Osteocyte (in vitro differentiated cells): ENCODE results near the gene GREB1. TPM values are rescaled to one million over a fixed set of nuclear protein-coding genes. Genes with fewer than 3 reads are reported as not detected.

Source experiments
- DNase-seq: peaks from one replicate; pipeline ENCODE4 v3.0.0; 2021; ENCODE audit warnings: mixed read lengths; ENCODE audit not compliant: unreplicated experiment; ENCODE audit errors: extremely low spot score
- H3K27ac Mint-ChIP-seq: one replicate; pipeline ENCODE4 v1.8.0; 2021; ENCODE audit warnings: mild to moderate bottlenecking, mixed read lengths; ENCODE audit not compliant: unreplicated experiment
- H3K27me3 Mint-ChIP-seq: one replicate; pipeline ENCODE4 v1.8.0; 2021; ENCODE audit warnings: mixed read lengths; ENCODE audit not compliant: unreplicated experiment
- H3K36me3 Mint-ChIP-seq: one replicate; pipeline ENCODE4 v1.8.0; 2021; ENCODE audit warnings: mixed read lengths; ENCODE audit not compliant: unreplicated experiment
- H3K4me1 Mint-ChIP-seq: one replicate; pipeline ENCODE4 v1.8.0; 2021; ENCODE audit warnings: mixed read lengths; ENCODE audit not compliant: unreplicated experiment
- H3K4me3 Mint-ChIP-seq: one replicate; pipeline ENCODE4 v1.8.0; 2021; ENCODE audit warnings: mild to moderate bottlenecking, moderate library complexity, mixed read lengths; ENCODE audit not compliant: unreplicated experiment
- H3K9me3 Mint-ChIP-seq: one replicate; pipeline ENCODE4 v1.8.0; 2021; ENCODE audit warnings: mixed read lengths; ENCODE audit not compliant: unreplicated experiment
- CTCF ChIP-seq: fragments of 200-600 bp; sonication (generic); IDR thresholded peaks from 2 replicates; pipeline ENCODE4 v1.5.0; 2021; ENCODE audit warnings: antibody characterized with exemption, mild to moderate bottlenecking, moderate library complexity
- total RNA-seq: library from RNA; stranded (reverse); gene quantifications from 2 replicates; pipeline ENCODE4 v1.2.1, GENCODE V29; 2021

Gene GREB1
- total RNA-seq, 1 donor from 2014 or later = 0.54 TPM

- TF ChIP-seq CTCF = no peak
- Mint-ChIP-seq H3K9me3 (no peaks in the 10 kb centered on the region), H3K36me3 (no peaks in the 10 kb centered on the region), H3K4me1 (no peaks in the 10 kb centered on the region), H3K27ac (no peak overlapping the region), H3K4me3 (no peak overlapping the region), H3K27me3 (peaks cover 39% of the 10 kb centered on the region)
- DNase-seq = no peak
Observed at GRCh38 chr2:11512431-11512830, 21.4 kb upstream of the GREB1 start.

GRCh38 chr2:11513319-11513718 lies 20.5 kb upstream of the GREB1 start:
- Mint-ChIP-seq H3K27ac (no peak overlapping the region), H3K27me3 (peaks cover 36% of the 10 kb centered on the region), H3K36me3 (no peaks in the 10 kb centered on the region), H3K4me1 (no peaks in the 10 kb centered on the region), H3K9me3 (no peaks in the 10 kb centered on the region), H3K4me3 (no peak overlapping the region)
- DNase-seq = no peak
- no peak for TF ChIP-seq CTCF

- H3K36me3 Mint-ChIP-seq = no peaks in the 10 kb centered on the region
- TF ChIP-seq CTCF = no peak
- no peaks in the 10 kb centered on the region for H3K9me3 Mint-ChIP-seq
- no peak for DNase-seq
- no peaks in the 10 kb centered on the region for H3K4me1 Mint-ChIP-seq
- H3K27ac Mint-ChIP-seq = no peak overlapping the region
- no peak overlapping the region for H3K4me3 Mint-ChIP-seq
- H3K27me3 Mint-ChIP-seq = peaks cover 36% of the 10 kb centered on the region
Observed at GRCh38 chr2:11514081-11514730, 19.6 kb upstream of the GREB1 start.

- no peaks in the 10 kb centered on the region for H3K36me3 Mint-ChIP-seq
- H3K4me1 Mint-ChIP-seq = no peaks in the 10 kb centered on the region
- H3K4me3 Mint-ChIP-seq = no peak overlapping the region
Observed at GRCh38 chr2:11514904-11515303, 18.9 kb upstream of the GREB1 start.

More at GRCh38 chr2:11514904-11515303, 18.9 kb upstream of the GREB1 start:
- Mint-ChIP-seq H3K9me3 (no peaks in the 10 kb centered on the region), H3K27me3 (peaks cover 31% of the 10 kb centered on the region), H3K27ac (no peak overlapping the region)
- no peak for DNase-seq
- no peak for TF ChIP-seq CTCF
